GM12891 (cell line): ENCODE measurements around the gene ECD.
"Not testable (repeated sequence)": the region's sequence is repeated elsewhere in the genome, so short reads cannot be mapped to it uniquely, and the experiment has no call there.

Experiments used
- DNase-seq: peaks from one replicate; pipeline ENCODE4 v3.0.0; 2011; ENCODE audit warnings: low spot score; ENCODE audit not compliant: insufficient read length
- FAIRE-seq: peaks from 2 replicates; lab custom pipeline; 2011; peaks lifted over from hg19 to GRCh38; lab: Jason Lieb, UNC
- PAX5 ChIP-seq: IDR thresholded peaks from 2 replicates; pipeline ENCODE4 v1.6.1; 2011; ENCODE audit warnings: low read length, moderate library complexity, mild to moderate bottlenecking; ENCODE audit not compliant: insufficient read depth, severe bottlenecking
- POLR2A ChIP-seq: IDR thresholded peaks from 2 replicates; pipeline ENCODE4 v1.6.1; 2011; ENCODE audit warnings: low read depth, low read length, control low read depth
- POLR2AphosphoS5 ChIP-seq: IDR thresholded peaks from 2 replicates; pipeline ENCODE4 v1.6.1; 2011; ENCODE audit warnings: low read depth, low read length, control low read depth
- POU2F2 ChIP-seq: IDR thresholded peaks from 2 replicates; pipeline ENCODE4 v1.6.1; 2011; ENCODE audit warnings: low read depth, mild to moderate bottlenecking, control low read depth, low read length, moderate library complexity
- SPI1 ChIP-seq: IDR thresholded peaks from 2 replicates; pipeline ENCODE4 v1.6.1; 2011; ENCODE audit warnings: low read depth, low read length, control low read depth
- TAF1 ChIP-seq: IDR thresholded peaks from 2 replicates; pipeline ENCODE4 v1.6.1; 2011; ENCODE audit warnings: low read depth, low read length, control low read depth

ECD gene

GRCh38 chr10:73163096-73163495 lies 4.7 kb downstream of the ECD start:
- FAIRE-seq (no peak), DNase-seq (no peak)
- TF ChIP-seq POLR2A (no peak), TAF1 (no peak), SPI1 (no peak), PAX5 (no peak), POLR2AphosphoS5 (no peak), POU2F2 (no peak)

- no peak for DNase-seq
- FAIRE-seq: no peak
- TF ChIP-seq PAX5 (no peak), SPI1 (no peak), POLR2A (no peak), POU2F2 (no peak), TAF1 (no peak), POLR2AphosphoS5 (no peak)
Measured at GRCh38 chr10:73161662-73162061, 6.1 kb downstream of the ECD start.

DNA sequence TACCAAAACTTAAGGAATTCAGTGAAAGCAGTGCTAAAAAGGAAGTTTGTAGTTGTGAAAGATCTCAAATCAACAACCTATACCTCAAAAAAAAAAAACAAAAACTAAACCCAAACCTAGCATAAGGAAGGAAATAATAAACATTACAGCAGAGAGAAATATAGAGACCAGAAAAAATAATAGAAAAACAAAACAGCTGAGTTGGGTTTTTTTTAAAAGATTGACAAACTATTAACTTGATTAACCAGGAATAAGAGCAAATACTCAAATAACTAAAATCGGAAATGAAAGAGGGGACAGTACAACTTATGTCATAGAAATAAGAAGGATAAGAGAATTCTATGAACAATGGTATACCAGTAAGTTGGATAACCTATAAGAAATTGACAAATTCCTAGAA lies 6.7 kb downstream of the ECD start:
- FAIRE-seq (no peak), DNase-seq (no peak)
- no peak for TF ChIP-seq POLR2AphosphoS5
- no peak for TF ChIP-seq POLR2A
- no peak for TF ChIP-seq POU2F2
- no peak for TF ChIP-seq TAF1
- TF ChIP-seq PAX5: no peak
- TF ChIP-seq SPI1: no peak

- peak; percentile 67 for FAIRE-seq
- TF ChIP-seq POU2F2 (no peak), PAX5 (no peak), POLR2A (no peak)
Measured at GRCh38 chr10:73159038-73159648, 8.7 kb downstream of the ECD start.

GRCh38 chr10:73156054-73156453 lies 11.8 kb downstream of the ECD start:
- FAIRE-seq (no peak), DNase-seq (no peak)
- TF ChIP-seq POLR2A (no peak), POLR2AphosphoS5 (no peak), PAX5 (no peak), SPI1 (no peak), TAF1 (no peak), POU2F2 (no peak)

More at GRCh38 chr10:73159038-73159648, 8.7 kb downstream of the ECD start:
- DNase-seq: no peak

DNA sequence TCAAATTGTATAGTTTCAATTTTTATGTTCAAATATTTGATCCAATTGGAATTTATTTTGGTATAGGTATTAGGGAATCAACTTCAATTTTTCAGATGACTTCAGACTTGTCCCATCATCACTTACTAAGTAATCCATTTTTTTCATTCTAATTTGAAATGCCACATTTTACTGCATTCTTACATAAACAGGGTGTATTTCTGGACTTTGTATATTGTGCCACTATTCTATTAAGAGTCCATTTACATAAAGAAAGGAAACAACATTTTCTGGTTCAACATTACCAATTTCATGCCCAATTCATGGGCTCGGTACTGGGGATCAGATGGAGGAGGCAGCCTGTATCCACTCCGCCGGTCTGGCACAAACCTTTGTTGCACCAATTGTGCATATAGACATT lies 15.8 kb downstream of the ECD start:
- DNase-seq (no peak), FAIRE-seq (no peak)
- no peak for TF ChIP-seq POLR2AphosphoS5
- no peak for TF ChIP-seq POU2F2
- TF ChIP-seq SPI1: no peak
- TF ChIP-seq POLR2A: no peak
- no peak for TF ChIP-seq PAX5
- no peak for TF ChIP-seq TAF1

DNA sequence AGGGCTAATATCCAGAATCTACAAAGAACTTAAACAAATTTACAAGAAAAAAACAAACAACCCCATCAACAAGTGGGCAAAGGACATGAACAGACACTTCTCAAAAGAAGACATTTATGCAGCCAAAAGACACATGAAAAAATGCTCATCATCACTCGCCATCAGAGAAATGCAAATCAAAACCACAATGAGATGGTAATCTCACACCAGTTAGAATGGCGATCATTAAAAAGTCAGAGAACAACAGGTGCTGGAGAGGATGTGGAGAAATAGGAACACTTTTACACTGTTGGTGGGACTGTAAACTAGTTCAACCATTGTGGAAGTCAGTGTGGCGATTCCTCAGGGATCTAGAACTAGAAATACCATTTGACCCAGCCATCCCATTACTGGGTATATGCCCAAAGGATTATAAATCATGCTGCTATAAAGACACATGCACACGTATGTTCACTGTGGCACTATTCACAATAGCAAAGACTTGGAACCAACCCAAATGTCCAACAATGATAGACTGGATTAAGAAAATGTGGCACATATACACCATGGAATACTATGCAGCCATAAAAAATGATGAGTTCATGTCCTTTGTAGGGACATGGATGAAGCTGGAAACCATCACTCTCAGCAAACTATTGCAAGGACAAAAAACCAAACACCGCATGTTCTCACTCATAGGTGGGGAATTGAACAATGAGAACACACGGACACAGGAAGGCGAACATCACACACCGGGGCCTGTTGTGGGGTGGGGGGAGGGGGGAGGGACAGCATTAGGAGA lies 17.0 kb downstream of the ECD start:
- FAIRE-seq, DNase-seq: not testable (repeated sequence)

GRCh38 chr10:73141603-73142002 lies 26.2 kb downstream of the ECD start:
- no peak for FAIRE-seq
- DNase-seq: no peak

GRCh38 chr10:73139251-73139650 lies 28.6 kb downstream of the ECD start:
- FAIRE-seq: no peak
- TF ChIP-seq POLR2A: no peak
- no peak for TF ChIP-seq POLR2AphosphoS5
- TF ChIP-seq POU2F2: no peak
- TF ChIP-seq TAF1: no peak
- DNase-seq: no peak

More at GRCh38 chr10:73141603-73142002, 26.2 kb downstream of the ECD start:
- no peak for TF ChIP-seq SPI1
- TF ChIP-seq POU2F2: no peak
- no peak for TF ChIP-seq PAX5
- TF ChIP-seq TAF1: no peak
- TF ChIP-seq POLR2AphosphoS5: no peak
- no peak for TF ChIP-seq POLR2A

DNA sequence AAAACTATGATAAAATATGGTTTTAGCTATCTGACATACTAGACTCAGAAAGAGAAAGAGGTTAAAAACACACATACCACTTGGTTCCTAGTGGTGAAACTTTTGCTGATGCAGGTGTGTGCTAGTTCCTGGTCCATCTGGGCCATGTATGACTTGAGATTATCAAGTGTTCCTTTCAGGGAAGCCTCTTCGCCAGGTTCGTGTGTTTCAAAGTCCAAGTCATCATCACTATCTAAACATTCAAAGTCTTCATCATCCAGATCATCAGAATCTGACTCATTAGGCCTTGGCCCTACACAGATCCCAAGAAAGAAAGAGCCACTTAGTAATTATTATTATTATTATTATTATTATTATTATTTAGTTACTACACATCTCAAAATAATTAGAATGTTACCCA lies 31.2 kb downstream of the ECD start:
- no peak for DNase-seq
- FAIRE-seq: no peak
- TF ChIP-seq PAX5 (no peak), POLR2A (no peak), POLR2AphosphoS5 (no peak), TAF1 (no peak), POU2F2 (no peak), SPI1 (no peak)
